ENCODE measurements around the gene ARRB2. TPM values are rescaled to one million over a fixed set of nuclear protein-coding genes. Genes with fewer than 3 reads are reported as not detected.

ARRB2 gene
- total and polyA plus RNA-seq, 2 experiments from 2014 or later, result 3.7 to 4.1 TPM

- Histone ChIP-seq H3K9ac (no peak overlapping the region), H3K4me1 (ENCODE audit: insufficient read depth) (no peaks in the 10 kb centered on the region), H2AFZ (no peak overlapping the region), H3K4me3 (no peak overlapping the region), H3K9me2 (ENCODE audit: insufficient read depth) (no peaks in the 10 kb centered on the region), H3K27ac (no peak overlapping the region), H3F3A (ENCODE audit: insufficient read depth) (no peaks in the 10 kb centered on the region), H3K79me2 (ENCODE audit: insufficient read depth) (no peaks in the 10 kb centered on the region), H3K36me3 (ENCODE audit: low read depth) (peaks cover 7% of the 10 kb centered on the region; the same call in 1 of the 2 replicates), H3K9me3 (ENCODE audit: low read depth) (no peaks in the 10 kb centered on the region), H4K20me1 (ENCODE audit: insufficient read depth) (no peaks in the 10 kb centered on the region), H3K4me2 (ENCODE audit: unreplicated experiment) (no peak overlapping the region), H3K27me3 (replicated peaks; ENCODE audit: insufficient read depth) (no peaks in the 10 kb centered on the region)
- WGBS, 2 experiments (ENCODE audit: low coverage in 1 of 2, low lambda C conversion rate in 2 of 2, missing lambda C conversion rate in 2 of 2), result 85 to 97% methylated on average over 9 to 11 of the region's 11 CpGs
- DNase-seq, result no peak
- no peak for TF ChIP-seq EZH2phosphoT487 (IDR thresholded peaks at IDR 0.05; ENCODE audit: insufficient read depth, low read depth)
- no peak for TF ChIP-seq EZH2 (IDR thresholded peaks at IDR 0.05; ENCODE audit: insufficient read depth, poor library complexity, severe bottlenecking)
- in situ Hi-C loops (cut with MboI), result no loop called here
Observed at GRCh38 chr17:4673169-4673568, 37.3 kb upstream of the ARRB2 start.

GRCh38 chr17:4673986-4674684 lies 36.3 kb upstream of the ARRB2 start:
- H3K36me3 ChIP-seq (ENCODE audit: low read depth), result peaks cover 7% of the 10 kb centered on the region; the same call in 1 of the 2 replicates
- no peak overlapping the region for H3K4me2 ChIP-seq (ENCODE audit: unreplicated experiment)
- TF ChIP-seq EZH2 (IDR thresholded peaks at IDR 0.05; ENCODE audit: insufficient read depth, poor library complexity, severe bottlenecking) (no peak), EZH2phosphoT487 (IDR thresholded peaks at IDR 0.05; ENCODE audit: insufficient read depth, low read depth) (no peak)
- no peak for DNase-seq
- in situ Hi-C loops (cut with MboI), result no loop called here
- no peak overlapping the region for H3K4me3 ChIP-seq
- peaks cover 7% of the 10 kb centered on the region for H3K4me1 ChIP-seq (ENCODE audit: insufficient read depth)
- H3F3A ChIP-seq (ENCODE audit: insufficient read depth), result peaks cover 5% of the 10 kb centered on the region
- no peaks in the 10 kb centered on the region for H3K27me3 ChIP-seq (replicated peaks; ENCODE audit: insufficient read depth)
- no peaks in the 10 kb centered on the region for H3K9me2 ChIP-seq (ENCODE audit: insufficient read depth)
- no peaks in the 10 kb centered on the region for H4K20me1 ChIP-seq (ENCODE audit: insufficient read depth)
- WGBS, 2 experiments (ENCODE audit: low coverage in 1 of 2, low lambda C conversion rate in 2 of 2, missing lambda C conversion rate in 2 of 2), result 89% methylated on average over 27 of the region's 27 CpGs
- H3K27ac ChIP-seq, result no peak overlapping the region
- H3K9me3 ChIP-seq (ENCODE audit: low read depth), result no peaks in the 10 kb centered on the region
- no peak overlapping the region for H2AFZ ChIP-seq
- no peak overlapping the region for H3K9ac ChIP-seq
- H3K79me2 ChIP-seq (ENCODE audit: insufficient read depth), result no peaks in the 10 kb centered on the region

- Histone ChIP-seq H4K20me1 (ENCODE audit: insufficient read depth) (no peaks in the 10 kb centered on the region), H3K79me2 (ENCODE audit: insufficient read depth) (no peaks in the 10 kb centered on the region), H3K9me2 (ENCODE audit: insufficient read depth) (no peaks in the 10 kb centered on the region), H3K27me3 (replicated peaks; ENCODE audit: insufficient read depth) (no peaks in the 10 kb centered on the region), H3K9ac (no peak overlapping the region), H3K4me1 (ENCODE audit: insufficient read depth) (peaks cover 12% of the 10 kb centered on the region), H3K4me2 (ENCODE audit: unreplicated experiment) (no peak overlapping the region), H3K9me3 (ENCODE audit: low read depth) (no peaks in the 10 kb centered on the region), H3F3A (ENCODE audit: insufficient read depth) (peaks cover 10% of the 10 kb centered on the region), H2AFZ (no peak overlapping the region), H3K4me3 (no peak overlapping the region), H3K27ac (no peak overlapping the region), H3K36me3 (ENCODE audit: low read depth) (peaks cover 7% of the 10 kb centered on the region; the same call in 1 of the 2 replicates)
- in situ Hi-C loops (cut with MboI), result no loop called here
- no peak for DNase-seq
- TF ChIP-seq EZH2 (IDR thresholded peaks at IDR 0.05; ENCODE audit: insufficient read depth, poor library complexity, severe bottlenecking) (no peak), EZH2phosphoT487 (IDR thresholded peaks at IDR 0.05; ENCODE audit: insufficient read depth, low read depth) (no peak)
- 89 to 93% methylated on average over 8 of the region's 8 CpGs for WGBS, 2 experiments (ENCODE audit: low coverage in 1 of 2, low lambda C conversion rate in 2 of 2, missing lambda C conversion rate in 2 of 2)
Observed at GRCh38 chr17:4674685-4674998, 35.8 kb upstream of the ARRB2 start.

- no peaks in the 10 kb centered on the region for H3K27me3 ChIP-seq (replicated peaks; ENCODE audit: insufficient read depth)
- no peaks in the 10 kb centered on the region for H3K9me3 ChIP-seq (ENCODE audit: low read depth)
- no peak for TF ChIP-seq EZH2phosphoT487 (IDR thresholded peaks at IDR 0.05; ENCODE audit: insufficient read depth, low read depth)
- TF ChIP-seq EZH2 (IDR thresholded peaks at IDR 0.05; ENCODE audit: insufficient read depth, poor library complexity, severe bottlenecking), result no peak
- H4K20me1 ChIP-seq (ENCODE audit: insufficient read depth), result no peaks in the 10 kb centered on the region
- H3K4me2 ChIP-seq (ENCODE audit: unreplicated experiment), result no peak overlapping the region
- no peaks in the 10 kb centered on the region for H3K9me2 ChIP-seq (ENCODE audit: insufficient read depth)
- no peak for DNase-seq
- WGBS, 2 experiments (ENCODE audit: low coverage in 1 of 2, low lambda C conversion rate in 2 of 2, missing lambda C conversion rate in 2 of 2), result 95 to 97% methylated on average over 10 of the region's 10 CpGs
- in situ Hi-C loops (cut with MboI), result no loop called here
- H3K79me2 ChIP-seq (ENCODE audit: insufficient read depth), result no peaks in the 10 kb centered on the region
- peaks cover 19% of the 10 kb centered on the region for H3F3A ChIP-seq (ENCODE audit: insufficient read depth)
- H3K27ac ChIP-seq, result no peak overlapping the region
- H3K4me1 ChIP-seq (ENCODE audit: insufficient read depth), result peaks cover 20% of the 10 kb centered on the region
- H3K9ac ChIP-seq, result no peak overlapping the region
- H2AFZ ChIP-seq, result no peak overlapping the region
- peaks cover 7% of the 10 kb centered on the region; the same call in 1 of the 2 replicates for H3K36me3 ChIP-seq (ENCODE audit: low read depth)
- H3K4me3 ChIP-seq, result no peak overlapping the region
Observed at GRCh38 chr17:4675791-4676190, 34.6 kb upstream of the ARRB2 start.
